ENCODE results near the gene XPR1.

- TF ChIP-seq EZH2 (IDR thresholded peaks at IDR 0.05) (no peak), ELF1 (IDR thresholded peaks at IDR 0.05; ENCODE audit: borderline replicate concordance, low read depth) (no peak), CTCF (IDR thresholded peaks at IDR 0.05 in 2 of 3, conservative IDR thresholded peaks at IDR 0.05 in 1 of 3; ENCODE audit: borderline replicate concordance in 1 of 3, insufficient read depth in 1 of 3, low read depth in 2 of 3, low read length in 2 of 3) (no peak), SIN3A (IDR thresholded peaks at IDR 0.05; ENCODE audit: low read depth) (no peak), YY1 (IDR thresholded peaks at IDR 0.05; ENCODE audit: extremely low read depth, insufficient replicate concordance, low read depth, low read length) (no peak), ZBTB33 (IDR thresholded peaks at IDR 0.05; ENCODE audit: extremely low read depth, insufficient replicate concordance, low read length) (no peak), MAX (IDR thresholded peaks at IDR 0.05) (no peak), ZNF274 (IDR thresholded peaks at IDR 0.05; ENCODE audit: low read depth, low read length) (no peak), POLR2AphosphoS5 (IDR thresholded peaks at IDR 0.05; ENCODE audit: low read depth, low read length) (no peak), POLR2A (IDR thresholded peaks at IDR 0.05; ENCODE audit: borderline replicate concordance, extremely low read depth, insufficient read depth, insufficient read length) (no peak), EZH2phosphoT487 (IDR thresholded peaks at IDR 0.05; ENCODE audit: borderline replicate concordance) (no peak)
These were observed 228.7 kb downstream of the XPR1 start for GRCh38 chr1:180860535-180860934.

Data from HCT116 (cell line).